ENCODE measurements around the gene AKAP14. TPM values are rescaled to one million over a fixed set of nuclear protein-coding genes. Genes with fewer than 3 reads are reported as not detected.

The AKAP14 gene
- total and polyA plus RNA-seq, 2 of the 8 experiments (the other 6 are each of a cell fraction or from before 2014, with no cell fraction given), result 0.79 to 1.3 TPM

- TF ChIP-seq KDM5A (IDR thresholded peaks at IDR 0.05; ENCODE audit: low read length), result peak; percentile 72; the same call in 1 of the 2 replicates
- no peak; the same call in none of the 2 replicates for TF ChIP-seq JUND (IDR thresholded peaks at IDR 0.05; ENCODE audit: low read length)
- TF ChIP-seq EZH2 (IDR thresholded peaks at IDR 0.05; ENCODE audit: low read depth, low read length, severe bottlenecking), result no peak
- TF ChIP-seq SRF (IDR thresholded peaks at IDR 0.05; ENCODE audit: low read depth, low read length), result no peak
- peak; percentile 64 for TF ChIP-seq CREB1 (IDR thresholded peaks at IDR 0.05)
- peak; percentile 61; the same call in 1 of the 2 replicates for TF ChIP-seq ATF2 (IDR thresholded peaks at IDR 0.05; ENCODE audit: low read length)
- no peak for TF ChIP-seq SAP30 (IDR thresholded peaks at IDR 0.05; ENCODE audit: insufficient read depth, insufficient replicate concordance, low read length)
- TF ChIP-seq SP4 (IDR thresholded peaks at IDR 0.05; ENCODE audit: low read length), result 0 out of 2 replicates have a peak, but pooled peaks have one; percentile 59
- TF ChIP-seq BRCA1 (IDR thresholded peaks at IDR 0.05; ENCODE audit: low read depth, low read length), result peak; percentile 66
- TF ChIP-seq, protein P1, sequence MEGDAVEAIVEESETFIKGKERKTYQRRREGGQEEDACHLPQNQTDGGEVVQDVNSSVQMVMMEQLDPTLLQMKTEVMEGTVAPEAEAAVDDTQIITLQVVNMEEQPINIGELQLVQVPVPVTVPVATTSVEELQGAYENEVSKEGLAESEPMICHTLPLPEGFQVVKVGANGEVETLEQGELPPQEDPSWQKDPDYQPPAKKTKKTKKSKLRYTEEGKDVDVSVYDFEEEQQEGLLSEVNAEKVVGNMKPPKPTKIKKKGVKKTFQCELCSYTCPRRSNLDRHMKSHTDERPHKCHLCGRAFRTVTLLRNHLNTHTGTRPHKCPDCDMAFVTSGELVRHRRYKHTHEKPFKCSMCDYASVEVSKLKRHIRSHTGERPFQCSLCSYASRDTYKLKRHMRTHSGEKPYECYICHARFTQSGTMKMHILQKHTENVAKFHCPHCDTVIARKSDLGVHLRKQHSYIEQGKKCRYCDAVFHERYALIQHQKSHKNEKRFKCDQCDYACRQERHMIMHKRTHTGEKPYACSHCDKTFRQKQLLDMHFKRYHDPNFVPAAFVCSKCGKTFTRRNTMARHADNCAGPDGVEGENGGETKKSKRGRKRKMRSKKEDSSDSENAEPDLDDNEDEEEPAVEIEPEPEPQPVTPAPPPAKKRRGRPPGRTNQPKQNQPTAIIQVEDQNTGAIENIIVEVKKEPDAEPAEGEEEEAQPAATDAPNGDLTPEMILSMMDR (IDR thresholded peaks at IDR 0.05; ENCODE audit: control extremely low read depth in 1 of 3, insufficient read depth in 1 of 3, low read depth in 1 of 3, low read length in 3 of 3), result no peak
- TF ChIP-seq EP300 (IDR thresholded peaks at IDR 0.05; ENCODE audit: borderline replicate concordance in 1 of 2, low read depth in 2 of 2, low read length in 2 of 2), result peak in 1 of 2 experiments; percentile 72; a peak in 2 of 3 replicates
- peak; percentile 47; the same call in 1 of the 2 replicates for TF ChIP-seq YY1 (IDR thresholded peaks at IDR 0.05; ENCODE audit: low read depth, low read length)
- TF ChIP-seq SIRT6 (IDR thresholded peaks at IDR 0.05; ENCODE audit: low read length), result no peak
These were observed 47.7 kb downstream of the AKAP14 start, which contains the start of gene NKAP (continued) for GRCh38 chrX:119943185-119943988.
